Effector memory CD4-positive, alpha-beta T cell (primary cell): ENCODE results near the gene EIF4G3.
"Not testable (repeated sequence)": the region's sequence is repeated elsewhere in the genome, so short reads cannot be mapped to it uniquely, and the experiment has no call there.

Source experiments
- DNase-seq, 3 donors: peaks; one replicate each; pipeline ENCODE4 v3.0.0-alpha.2; 2020
- H3K27ac ChIP-seq: 2 replicates; pipeline ENCODE4 v1.7.0; 2013; ENCODE audit warnings: mild to moderate bottlenecking, low read length, moderate library complexity; ENCODE audit not compliant: insufficient read depth, poor library complexity, severe bottlenecking
- H3K27me3 ChIP-seq: replicated peaks from 2 replicates; pipeline ENCODE4 v1.7.0; 2013; ENCODE audit warnings: mild to moderate bottlenecking, low read length; ENCODE audit not compliant: insufficient read depth, control insufficient read depth, poor library complexity, severe bottlenecking
- H3K36me3 ChIP-seq: 2 replicates; pipeline ENCODE4 v1.7.0; 2013; ENCODE audit warnings: mild to moderate bottlenecking, low read length, moderate library complexity; ENCODE audit not compliant: control insufficient read depth, insufficient read depth
- H3K4me1 ChIP-seq: 2 replicates; pipeline ENCODE4 v1.7.0; 2013; ENCODE audit warnings: low read length, mild to moderate bottlenecking; ENCODE audit not compliant: control insufficient read depth, insufficient read depth, poor library complexity, severe bottlenecking
- H3K4me3 ChIP-seq: 2 replicates; pipeline ENCODE4 v1.7.0; 2013; ENCODE audit warnings: low read length, low read depth, mild to moderate bottlenecking; ENCODE audit not compliant: insufficient read depth, poor library complexity, severe bottlenecking
- H3K9me3 ChIP-seq: 2 replicates; pipeline ENCODE4 v1.7.0; 2013; ENCODE audit warnings: mild to moderate bottlenecking, low read length, moderate library complexity; ENCODE audit not compliant: control insufficient read depth

EIF4G3 gene

GRCh38 chr1:21154717-21155116 is 22.0 kb downstream of the EIF4G3 start:
- H3K36me3 ChIP-seq, result no peaks in the 10 kb centered on the region
- no peaks in the 10 kb centered on the region for H3K27me3 ChIP-seq
- no peak overlapping the region for H3K4me3 ChIP-seq
- H3K9me3 ChIP-seq, result no peaks in the 10 kb centered on the region
- H3K27ac ChIP-seq, result no peak overlapping the region
- H3K4me1 ChIP-seq, result no peaks in the 10 kb centered on the region
- DNase-seq, result no peak

GRCh38 chr1:21153388-21153787 is 23.3 kb downstream of the EIF4G3 start:
- no peaks in the 10 kb centered on the region for H3K36me3 ChIP-seq
- no peak overlapping the region for H3K27ac ChIP-seq
- no peaks in the 10 kb centered on the region for H3K4me1 ChIP-seq
- H3K9me3 ChIP-seq, result no peaks in the 10 kb centered on the region
- DNase-seq, result no peak
- H3K4me3 ChIP-seq, result no peak overlapping the region
- no peaks in the 10 kb centered on the region for H3K27me3 ChIP-seq

- Histone ChIP-seq H3K9me3 (no peaks in the 10 kb centered on the region), H3K4me1 (no peaks in the 10 kb centered on the region), H3K4me3 (no peak overlapping the region), H3K27ac (no peak overlapping the region), H3K36me3 (peaks cover 5% of the 10 kb centered on the region), H3K27me3 (no peaks in the 10 kb centered on the region)
- no peak for DNase-seq
These were observed 24.1 kb downstream of the EIF4G3 start for GRCh38 chr1:21152423-21153100.

GRCh38 chr1:21149855-21150432 is 26.8 kb downstream of the EIF4G3 start:
- DNase-seq, result no peak
- H3K4me3 ChIP-seq, result no peak overlapping the region
- H3K27ac ChIP-seq, result no peak overlapping the region

GRCh38 chr1:21149430-21149854 is 27.3 kb downstream of the EIF4G3 start:
- H3K27ac ChIP-seq, result no peak overlapping the region
- no peak overlapping the region for H3K4me3 ChIP-seq
- no peak for DNase-seq
- no peaks in the 10 kb centered on the region for H3K4me1 ChIP-seq
- H3K36me3 ChIP-seq, result peaks cover 5% of the 10 kb centered on the region
- H3K27me3 ChIP-seq, result no peaks in the 10 kb centered on the region
- no peaks in the 10 kb centered on the region for H3K9me3 ChIP-seq

More at GRCh38 chr1:21149855-21150432, 26.8 kb downstream of the EIF4G3 start:
- Histone ChIP-seq H3K27me3 (no peaks in the 10 kb centered on the region), H3K9me3 (no peaks in the 10 kb centered on the region), H3K4me1 (no peaks in the 10 kb centered on the region), H3K36me3 (peaks cover 5% of the 10 kb centered on the region)

GRCh38 chr1:21143752-21144151 is 32.9 kb downstream of the EIF4G3 start:
- Histone ChIP-seq H3K27me3 (no peaks in the 10 kb centered on the region), H3K9me3 (no peaks in the 10 kb centered on the region), H3K4me1 (no peaks in the 10 kb centered on the region), H3K4me3 (no peak overlapping the region), H3K36me3 (peaks cover 5% of the 10 kb centered on the region), H3K27ac (no peak overlapping the region)
- DNase-seq, result no peak

- Histone ChIP-seq H3K27me3 (no peaks in the 10 kb centered on the region), H3K36me3 (peaks cover 4% of the 10 kb centered on the region), H3K4me3 (no peak overlapping the region), H3K27ac (no peak overlapping the region), H3K9me3 (no peaks in the 10 kb centered on the region), H3K4me1 (no peaks in the 10 kb centered on the region)
- DNase-seq, result no peak
These were observed 33.6 kb downstream of the EIF4G3 start for GRCh38 chr1:21143138-21143537.

- DNase-seq, result no peak
- no peaks in the 10 kb centered on the region for H3K9me3 ChIP-seq
- H3K36me3 ChIP-seq, result no peaks in the 10 kb centered on the region
- no peak overlapping the region for H3K27ac ChIP-seq
- no peaks in the 10 kb centered on the region for H3K27me3 ChIP-seq
- H3K4me3 ChIP-seq, result no peak overlapping the region
- no peaks in the 10 kb centered on the region for H3K4me1 ChIP-seq
These were observed 35.7 kb downstream of the EIF4G3 start for GRCh38 chr1:21141030-21141429.

- Histone ChIP-seq H3K4me3 (no peak overlapping the region), H3K27ac (no peak overlapping the region), H3K4me1 (no peaks in the 10 kb centered on the region), H3K36me3 (no peaks in the 10 kb centered on the region), H3K9me3 (no peaks in the 10 kb centered on the region), H3K27me3 (no peaks in the 10 kb centered on the region)
- no peak for DNase-seq
These were observed 37.1 kb downstream of the EIF4G3 start for GRCh38 chr1:21139601-21140000.

GRCh38 chr1:21136344-21136743 is 40.4 kb downstream of the EIF4G3 start:
- H3K27ac ChIP-seq, H3K27me3 ChIP-seq, DNase-seq, H3K9me3 ChIP-seq, H3K4me3 ChIP-seq, H3K36me3 ChIP-seq, H3K4me1 ChIP-seq: not testable (repeated sequence)
